HepG2 (cell line): ENCODE data around the gene ATP2C2. TPM values are rescaled to one million over a fixed set of nuclear protein-coding genes. Genes with fewer than 3 reads are reported as not detected.

Experiments used
- ATAC-seq: fragments of 200-7000 bp; cut with Tn5 transposase; 3 replicates; pipeline ENCODE4 v1.9.1; 2020; ENCODE audit warnings: mild to moderate bottlenecking, moderate library complexity
- BruUV-seq: library from RNA; stranded (reverse); fragments of 400-500 nt; replicated peaks from 2 replicates; lab custom pipeline; 2021; lab: Mats Ljungman, UMichigan
- CTCF ChIA-PET: fragments of 300-600 bp; formaldehyde crosslinking; extraction: SDS; loops from one replicate; lab custom pipeline; 2021; ENCODE audit warnings: low total read pairs, inconsistent platforms, low intra/inter-chr PET ratio; lab: Yijun Ruan, JAX
- POLR2A ChIA-PET: fragments of 350-600 bp; sonication (Branson Sonifier 250); formaldehyde crosslinking; loops from one replicate; lab custom pipeline; 2020; ENCODE audit warnings: antibody characterized with exemption, inconsistent platforms; lab: Yijun Ruan, JAX
- DNase-seq: peaks from one replicate; pipeline ENCODE4 v3.0.0-alpha.2; 2015; ENCODE audit warnings: low spot score
- FAIRE-seq: peaks from 3 replicates; lab custom pipeline; 2011; peaks lifted over from hg19 to GRCh38; lab: Jason Lieb, UNC
- H2AFZ ChIP-seq: one replicate; pipeline ENCODE4 v1.6.1; 2011; ENCODE audit warnings: low read length, inconsistent platforms
- H3K27ac ChIP-seq: fragments of 300-600 bp; 3 replicates; pipeline ENCODE4 v1.8.0; 2011; ENCODE audit warnings: mixed run types, mild to moderate bottlenecking, mixed read lengths, low read length, inconsistent platforms; ENCODE audit not compliant: insufficient read depth; ENCODE audit errors: extremely low read length
- H3K27me3 ChIP-seq, 2 experiments: fragments of 200-600 bp in 1 of 2; 2 replicates in 1 of 2; 3 replicates in 1 of 2; pipeline versions ENCODE4 v1.6.0 to v1.8.0; 2011; ENCODE audit warnings: low read length in 2 of 2, mild to moderate bottlenecking in 2 of 2, moderate library complexity in 2 of 2, inconsistent platforms in 1 of 2; ENCODE audit not compliant: insufficient read depth in 2 of 2, control insufficient read depth in 1 of 2
- H3K36me3 ChIP-seq, 2 experiments: fragments of 200-600 bp in 1 of 2; replicated peaks in 1 of 2; 2 replicates in 1 of 2; 3 replicates in 1 of 2; pipeline versions ENCODE4 v1.5.1 to v1.8.0; 2011; ENCODE audit warnings: low read length in 2 of 2, inconsistent platforms in 1 of 2; ENCODE audit not compliant: insufficient read depth in 2 of 2, control insufficient read depth in 1 of 2
- H3K4me1 ChIP-seq: 2 replicates; pipeline ENCODE4 v1.5.1; 2012; ENCODE audit warnings: low read length, inconsistent platforms; ENCODE audit not compliant: insufficient read depth
- H3K4me2 ChIP-seq: 2 replicates; pipeline ENCODE4 v1.6.0; 2011; ENCODE audit warnings: low read depth, low read length, inconsistent platforms
- H3K4me3 ChIP-seq, 3 experiments: fragments of 200-600 bp in 1 of 3; sonication (generic), shearing (Covaris generic) in 1 of 3; replicated peaks in 1 of 3; 2 replicates each; pipeline ENCODE4 v1.5.1; 2011 to 2016; ENCODE audit warnings: low read length in 3 of 3, inconsistent platforms in 2 of 3, low read depth in 2 of 3, mild to moderate bottlenecking in 2 of 3, control low read depth in 1 of 3, mixed read lengths in 1 of 3; ENCODE audit not compliant: insufficient read depth in 1 of 3
- H3K79me2 ChIP-seq: one replicate; pipeline ENCODE4 v1.6.1; 2011; ENCODE audit warnings: low read length, inconsistent platforms; ENCODE audit not compliant: insufficient read depth
- H3K9ac ChIP-seq: 2 replicates; pipeline ENCODE4 v1.6.0; 2011; ENCODE audit warnings: mild to moderate bottlenecking, low read depth, low read length, inconsistent platforms; ENCODE audit not compliant: insufficient read depth
- H3K9me3 ChIP-seq: 2 replicates; pipeline ENCODE4 v1.5.1; 2012; ENCODE audit warnings: mild to moderate bottlenecking, low read length
- H4K20me1 ChIP-seq: 2 replicates; pipeline ENCODE4 v1.6.0; 2011; ENCODE audit warnings: inconsistent platforms, mild to moderate bottlenecking, low read length, moderate library complexity; ENCODE audit not compliant: insufficient read depth
- GABPA ChIP-seq, 2 experiments: IDR thresholded peaks; 2 replicates each; pipeline ENCODE4 v1.6.1; 2011 to 2016; ENCODE audit warnings: low read depth in 2 of 2, low read length in 1 of 2, missing biosample characterization in 1 of 2, missing genetic modification characterization in 1 of 2
- NR2F1 ChIP-seq, 2 experiments: fragments of 450-650 bp in 1 of 2; formaldehyde crosslinking in 1 of 2; IDR thresholded peaks; 2 replicates each; pipeline versions ENCODE4 v1.5.0 to v1.6.1; 2016 to 2020; ENCODE audit warnings: mild to moderate bottlenecking in 1 of 2, missing compliant biosample characterization in 1 of 2, missing genetic modification reagents in 1 of 2, moderate library complexity in 1 of 2
- REL ChIP-seq: sonication (generic); formaldehyde crosslinking; conservative IDR thresholded peaks from 2 replicates; pipeline ENCODE4 v1.8.0; 2022; ENCODE audit warnings: mild to moderate bottlenecking, missing genetic modification reagents, moderate library complexity
- WIZ ChIP-seq: sonication (generic); formaldehyde crosslinking; IDR thresholded peaks from 2 replicates; pipeline ENCODE4 v1.5.1; 2020; ENCODE audit warnings: mild to moderate bottlenecking, missing genetic modification reagents
- ZNF121 ChIP-seq: sonication (generic); formaldehyde crosslinking; IDR thresholded peaks from 2 replicates; pipeline ENCODE4 v1.5.0; 2020; ENCODE audit warnings: mild to moderate bottlenecking, missing genetic modification reagents
- ZNF574 ChIP-seq: sonication (generic); formaldehyde crosslinking; IDR thresholded peaks from 2 replicates; pipeline ENCODE4 v1.4.0; 2020; ENCODE audit warnings: missing genetic modification reagents
- ZNF775 ChIP-seq: sonication (generic); formaldehyde crosslinking; IDR thresholded peaks from 2 replicates; pipeline ENCODE4 v1.4.0; 2020; ENCODE audit warnings: missing genetic modification reagents, mild to moderate bottlenecking, moderate library complexity, borderline replicate concordance
- WGBS: methylation state at CpG from one replicate; pipeline ENCODE4 v1.1.6; 2017; ENCODE audit warnings: low lambda C conversion rate; 5-methylcytosine and 5-hydroxymethylcytosine counted together
- in situ Hi-C: cut with HindIII; loops from 2 replicates; pipeline ENCODE4 v1.10.0; 2017; ENCODE audit warnings: low pct_unique_long_range_greater_than_20kb; ENCODE audit not compliant: extremely low pct_ligation_motif_present
- intact Hi-C: fragments of 100-400 bp; cut with micrococcal nuclease; formaldehyde crosslinking; loops from one replicate; pipeline ENCODE4 v1.10.0; 2022; ENCODE audit not compliant: unreplicated experiment
- polyA plus RNA-seq, 8 experiments: library from polyadenylated mRNA; depleted of rRNA in 3 of 8; stranded (reverse) in 7 of 8; unstranded in 1 of 8; fragments of >200 nt; fragmentation: Illumina TruSeq in 4 of 8; extraction: Trizol in 4 of 8; gene quantifications; 2 replicates each; pipeline versions ENCODE4 v1.2.1 to v1.2.3, GENCODE V29; 2011 to 2016; ENCODE audit warnings: low read depth in 4 of 8, missing spikeins in 1 of 8, mixed read lengths in 1 of 8; ENCODE audit not compliant: insufficient read depth in 1 of 8
- total RNA-seq, 5 experiments: library from RNA; depleted of rRNA; stranded (reverse); fragments of >200 nt; fragmentation: Illumina TruSeq; extraction: Trizol; gene quantifications; 2 replicates each; pipeline ENCODE4 v1.2.3, GENCODE V29; 2016; ENCODE audit warnings: low read depth in 1 of 5

The ATP2C2 gene
- total and polyA plus RNA-seq, 2 of the 13 experiments (the other 11 are each of a cell fraction or from before 2014, with no cell fraction given) = 0.07 TPM; not detected in 1

GRCh38 chr16:84436196-84436595 lies 67.9 kb downstream of the ATP2C2 start:
- Histone ChIP-seq H4K20me1 (no peaks in the 10 kb centered on the region), H3K4me1 (peaks cover 11% of the 10 kb centered on the region)
- no peak for TF ChIP-seq GABPA (IDR thresholded peaks at IDR 0.05; ENCODE audit: low read depth, low read length)
- no peak for TF ChIP-seq GABPA (CRISPR knock-in tag; IDR thresholded peaks at IDR 0.05; ENCODE audit: low read depth)
- TF ChIP-seq ZNF574 (CRISPR knock-in tag) = no peak
- no peak for TF ChIP-seq ZNF121 (CRISPR knock-in tag)
- TF ChIP-seq REL (CRISPR knock-in tag) = no peak
- TF ChIP-seq NR2F1 (CRISPR knock-in tag; IDR thresholded peaks at IDR 0.05) = no peak
- TF ChIP-seq WIZ = no peak
- no peak for TF ChIP-seq ZNF775 (CRISPR knock-in tag)
- TF ChIP-seq, all 625 proteins: peak for 0
- Histone ChIP-seq H3K9me3 (no peaks in the 10 kb centered on the region), H3K4me2 (no peak overlapping the region), H3K79me2 (no peaks in the 10 kb centered on the region), H3K27ac (no peak overlapping the region), H3K36me3 (no peaks in the 10 kb centered on the region), H2AFZ (no peak overlapping the region), H3K27me3 (peaks cover 6 to 30% of the 10 kb centered on the region in 2 experiments; a peak in 3 of 5 replicates), H3K9ac (no peak overlapping the region), H3K4me3 (no peak overlapping the region)
- ChIA-PET POLR2A (no interaction called here), CTCF (no interaction called here)
- ATAC-seq = no peak
- intact Hi-C loops = no loop called here
- in situ Hi-C loops = no loop called here
- no peak for FAIRE-seq
- no TSS peak for BruUV-seq
- no peak for DNase-seq
- 18% methylated on average over 2 of the region's 10 CpGs for WGBS
